Right lobe of liver (tissue), 6 donors: ENCODE results near the gene LY6G6D. TPM values are rescaled to one million over a fixed set of nuclear protein-coding genes. Genes with fewer than 3 reads are reported as not detected.

Experiments
- ATAC-seq, 4 donors: fragments of 200-7000 bp; cut with Tn5 transposase; one replicate each; pipeline ENCODE4 v1.9.1; 2020; ENCODE audit warnings: mild to moderate bottlenecking in 4 of 4, moderate library complexity in 4 of 4
- DNase-seq, 3 donors: peaks; one replicate each; pipeline ENCODE4 v3.0.0-alpha.2; 2020
- H3K27ac ChIP-seq, 3 donors: fragments of 200-600 bp; one replicate each; pipeline ENCODE4 v1.8.0; 2022
- H3K27me3 ChIP-seq, 2 donors: fragments of 200-600 bp; one replicate each; pipeline ENCODE4 v1.8.0; 2022
- H3K36me3 ChIP-seq, 4 donors: fragments of 200-600 bp; sonication (generic) in 1 of 4; one replicate each; pipeline versions ENCODE4 v1.5.1 to v1.8.0; 2017 to 2022; ENCODE audit warnings: control low read depth in 1 of 4
- H3K4me1 ChIP-seq, 4 donors: fragments of 200-600 bp; sonication (generic) in 1 of 4; one replicate each; pipeline versions ENCODE4 v1.5.1 to v1.8.0; 2017 to 2022; ENCODE audit warnings: control low read depth in 1 of 4
- H3K4me3 ChIP-seq, 3 donors: fragments of 200-600 bp; one replicate each; pipeline ENCODE4 v1.8.0; 2022
- H3K9me3 ChIP-seq, 4 donors: fragments of 200-600 bp; sonication (generic) in 1 of 4; one replicate each; pipeline versions ENCODE4 v1.5.1 to v1.8.0; 2017 to 2022; ENCODE audit warnings: control low read depth in 1 of 4
- POLR2A ChIP-seq: fragments of 450-650 bp; IDR thresholded peaks from one replicate; pipeline ENCODE4 v1.6.1; 2017; ENCODE audit warnings: antibody characterized with exemption, mild to moderate bottlenecking
- WGBS: methylation state at CpG from one replicate; pipeline ENCODE4 v1.1.6; 2018; ENCODE audit warnings: low coverage, low lambda C conversion rate; ENCODE audit not compliant: insufficient coverage; ENCODE audit errors: missing lambda C conversion rate; 5-methylcytosine and 5-hydroxymethylcytosine counted together
- intact Hi-C, 2 donors: fragments of 100-400 bp; cut with DNase I; formaldehyde crosslinking; loops; one replicate each; pipeline versions ENCODE4 v1.11.2 to v1.14.1; 2022
- total RNA-seq, 6 experiments: library from RNA; depleted of rRNA in 2 of 6; stranded (reverse); fragments of >200 nt in 2 of 6; fragmentation: NEBNext Ultra II Directional in 3 of 6; extraction: Animal tissue kit (Norgen Biotek cat#: 25700) in 3 of 6; gene quantifications; one replicate each; pipeline versions ENCODE4 v1.1.0 to v1.2.4, GENCODE V29; 2016 to 2023
- TF ChIP-seq, protein P1 (sequence below), 4 donors: fragments of 200-600 bp in 3 of 4; fragments of 450-650 bp in 1 of 4; IDR thresholded peaks; one replicate each; pipeline versions ENCODE4 v1.5.1 to v1.8.0; 2016 to 2022; ENCODE audit warnings: antibody characterized with exemption in 4 of 4, mild to moderate bottlenecking in 2 of 4
- donor health status: DM: no; HTN: yes; CAD: no.
- donor health status: DM: no; HTN: no; CAD: no.
- donor health status: DM: no; HTN: no; CAD: no.
- donor health status: DM: no; HTN: yes; CAD: no.
- donor health status: DM: no; HTN: yes; CAD: no.

The LY6G6D gene
- total RNA-seq, 6 experiments from 2014 or later = not detected

DNA sequence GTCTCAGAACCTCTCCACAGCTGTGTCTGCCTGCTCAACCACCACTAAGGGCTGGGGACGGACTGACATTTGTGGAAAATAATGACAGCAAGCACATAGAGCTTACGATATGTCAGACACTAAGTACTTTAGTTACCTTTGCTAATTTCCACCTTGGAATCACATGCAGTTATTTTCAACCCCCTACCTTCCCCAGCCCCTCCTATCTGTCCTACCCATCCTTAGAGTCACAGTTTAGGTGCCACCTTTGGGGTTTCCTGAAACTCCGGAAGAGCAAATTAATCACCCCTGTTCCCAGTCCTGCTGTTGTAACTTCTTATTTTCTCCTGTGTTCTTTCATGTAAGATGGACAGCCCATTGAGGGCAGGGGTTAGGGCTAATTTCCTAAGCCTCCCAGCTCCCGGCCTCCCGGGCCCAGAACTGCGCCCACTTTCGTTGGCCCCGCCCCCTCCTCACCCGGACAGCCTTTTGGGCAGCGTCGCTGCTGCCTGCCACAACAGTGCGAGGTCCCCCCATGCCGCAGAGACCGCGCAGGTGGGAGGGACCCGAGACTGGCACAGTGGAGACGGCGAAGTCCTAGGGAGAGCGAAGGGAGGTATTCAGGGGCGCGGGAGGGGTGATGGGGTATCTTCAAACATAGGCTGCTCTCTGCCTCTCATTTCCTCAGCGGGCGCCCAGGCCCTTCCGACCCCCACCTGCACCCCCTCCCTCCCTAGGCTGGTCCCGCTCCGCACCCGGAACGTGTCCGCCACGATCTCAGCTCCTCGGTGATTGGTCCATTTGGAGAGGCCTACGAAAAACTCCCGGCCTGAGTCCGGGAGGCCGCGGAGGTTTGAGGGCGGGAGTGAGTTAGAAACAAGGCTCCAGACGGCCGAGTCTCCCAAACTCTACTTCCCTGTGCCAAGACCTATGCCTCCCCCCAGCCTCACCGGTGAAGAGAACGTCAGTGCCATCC lies 12.8 kb downstream of the LY6G6D start:
- H3K27me3 ChIP-seq = no peaks in the 10 kb centered on the region
- peak in 2 of 3 donors; percentile 41 to 55 for DNase-seq
- 72% methylated on average over 14 of the region's 41 CpGs for WGBS
- intact Hi-C loops = no loop called here
- peaks cover 0 to 9% (median 2%) of the 10 kb centered on the region in 4 donors for H3K4me1 ChIP-seq
- peaks cover 3 to 29% (median 10%) of the 10 kb centered on the region in 4 donors for H3K36me3 ChIP-seq
- ATAC-seq = no peak
- no peaks in the 10 kb centered on the region for H3K9me3 ChIP-seq
- peak overlapping the region in 2 of 3 donors; percentile 83 to 85 for H3K27ac ChIP-seq
- peak overlapping the region in 2 of 3 donors; percentile 68 to 81 for H3K4me3 ChIP-seq
- TF ChIP-seq POLR2A = peak; percentile 15
- TF ChIP-seq, protein P1, sequence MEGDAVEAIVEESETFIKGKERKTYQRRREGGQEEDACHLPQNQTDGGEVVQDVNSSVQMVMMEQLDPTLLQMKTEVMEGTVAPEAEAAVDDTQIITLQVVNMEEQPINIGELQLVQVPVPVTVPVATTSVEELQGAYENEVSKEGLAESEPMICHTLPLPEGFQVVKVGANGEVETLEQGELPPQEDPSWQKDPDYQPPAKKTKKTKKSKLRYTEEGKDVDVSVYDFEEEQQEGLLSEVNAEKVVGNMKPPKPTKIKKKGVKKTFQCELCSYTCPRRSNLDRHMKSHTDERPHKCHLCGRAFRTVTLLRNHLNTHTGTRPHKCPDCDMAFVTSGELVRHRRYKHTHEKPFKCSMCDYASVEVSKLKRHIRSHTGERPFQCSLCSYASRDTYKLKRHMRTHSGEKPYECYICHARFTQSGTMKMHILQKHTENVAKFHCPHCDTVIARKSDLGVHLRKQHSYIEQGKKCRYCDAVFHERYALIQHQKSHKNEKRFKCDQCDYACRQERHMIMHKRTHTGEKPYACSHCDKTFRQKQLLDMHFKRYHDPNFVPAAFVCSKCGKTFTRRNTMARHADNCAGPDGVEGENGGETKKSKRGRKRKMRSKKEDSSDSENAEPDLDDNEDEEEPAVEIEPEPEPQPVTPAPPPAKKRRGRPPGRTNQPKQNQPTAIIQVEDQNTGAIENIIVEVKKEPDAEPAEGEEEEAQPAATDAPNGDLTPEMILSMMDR (IDR thresholded peaks at IDR 0.05) = no peak

DNA sequence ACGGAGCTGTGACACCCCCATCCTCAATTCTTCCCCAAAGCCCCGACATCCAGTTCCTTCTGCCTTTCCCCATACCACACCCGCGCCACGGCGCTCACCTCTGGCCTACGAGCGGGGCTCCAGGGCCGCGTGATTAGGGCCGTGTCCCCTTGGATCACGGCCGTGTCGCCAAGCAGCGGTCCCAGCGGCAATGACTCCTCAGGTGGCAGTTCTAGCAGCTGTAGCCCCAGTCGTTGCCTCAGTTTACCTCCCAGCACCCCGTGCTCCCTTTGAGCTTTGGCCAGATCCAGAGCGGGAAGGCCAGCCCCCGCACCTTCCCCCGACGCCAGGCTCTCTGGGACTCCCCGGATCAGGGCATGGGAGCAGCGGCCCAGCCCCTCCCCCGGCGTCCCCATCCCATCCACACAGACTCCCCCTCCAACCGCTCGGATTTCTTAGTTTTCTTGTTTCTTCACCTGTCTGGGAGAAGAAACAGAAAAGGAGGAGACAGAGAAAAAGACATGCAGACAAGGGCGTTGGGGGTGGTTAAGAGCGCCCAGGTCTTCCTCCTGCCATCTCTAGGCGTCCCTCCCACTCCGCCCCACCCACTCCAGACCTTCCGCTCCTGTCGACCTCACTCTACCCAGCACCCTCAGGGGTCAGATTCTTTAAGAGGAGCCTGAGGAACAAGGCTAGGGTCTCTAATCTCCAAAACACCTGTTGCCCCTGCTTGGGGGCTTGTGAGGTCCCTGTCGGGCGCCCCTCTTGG lies 13.8 kb downstream of the LY6G6D start, which contains the start of gene DDAH2:
Gene DDAH2, minus strand, starts transcription at position 533 of the 748 bp plus-strand sequence. Its CDS starts 138 bp downstream, at position 395.
- Histone ChIP-seq H3K4me1 (peaks cover 0 to 9% (median 2%) of the 10 kb centered on the region in 4 donors), H3K4me3 (peak within 1 kb of the TSS; percentile 53 to 81 (median 68)), H3K27ac (peak within 1 kb of the TSS; percentile 81 to 85 (median 83)), H3K36me3 (peaks cover 8 to 38% (median 15%) of the 10 kb centered on the region in 4 donors), H3K27me3 (no peaks in the 10 kb centered on the region), H3K9me3 (no peaks in the 10 kb centered on the region)
- intact Hi-C loops = no loop called here
- TF ChIP-seq, protein P1 (IDR thresholded peaks at IDR 0.05) = no peak
- TF ChIP-seq POLR2A = no peak
- peak in 2 of 3 donors; percentile 46 to 58 for DNase-seq
- ATAC-seq = peak; percentile 12 to 30 (median 22)
- 20% methylated on average over 29 of the region's 36 CpGs for WGBS

DNA sequence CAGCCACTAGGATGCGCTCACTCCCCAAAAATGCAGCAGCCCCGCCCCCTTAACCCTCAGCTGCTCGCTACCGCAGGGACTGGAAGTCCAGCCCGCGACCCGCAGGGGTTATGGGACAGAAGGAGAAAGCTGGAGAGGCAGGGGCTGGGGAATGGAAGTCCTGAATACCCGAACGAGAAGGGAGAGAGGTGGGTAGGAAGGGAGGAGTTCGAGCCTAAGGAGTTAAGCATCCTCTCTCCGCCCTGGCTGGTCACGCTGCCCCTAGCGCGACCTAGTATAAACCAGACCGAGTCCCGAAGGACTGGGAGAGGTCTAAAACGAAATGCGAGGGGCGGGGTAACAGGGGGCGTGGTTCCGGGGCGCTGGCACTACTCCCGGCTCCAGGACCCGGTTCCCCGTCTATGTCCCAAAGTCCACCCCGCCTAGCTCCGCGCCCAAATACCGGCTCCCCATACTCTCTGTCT lies 14.4 kb downstream of the LY6G6D start:
- intact Hi-C loops = no loop called here
- H3K36me3 ChIP-seq = peaks cover 8 to 39% (median 15%) of the 10 kb centered on the region in 4 donors
- DNase-seq (peak; percentile 91 to 95 (median 93)), ATAC-seq (peak; percentile 85 to 89 (median 88))
- H3K4me3 ChIP-seq = peak overlapping the region; percentile 53 to 81 (median 68)
- peak overlapping the region; percentile 81 to 85 (median 83) for H3K27ac ChIP-seq
- H3K9me3 ChIP-seq = no peaks in the 10 kb centered on the region
- 0% methylated on average over 4 of the region's 29 CpGs for WGBS
- TF ChIP-seq, protein P1 (IDR thresholded peaks at IDR 0.05) = peak; percentile 53 to 70 (median 64)
- peak; percentile 64 for TF ChIP-seq POLR2A
- H3K4me1 ChIP-seq = peaks cover 0 to 9% (median 2%) of the 10 kb centered on the region in 4 donors
- H3K27me3 ChIP-seq = no peaks in the 10 kb centered on the region

DNA sequence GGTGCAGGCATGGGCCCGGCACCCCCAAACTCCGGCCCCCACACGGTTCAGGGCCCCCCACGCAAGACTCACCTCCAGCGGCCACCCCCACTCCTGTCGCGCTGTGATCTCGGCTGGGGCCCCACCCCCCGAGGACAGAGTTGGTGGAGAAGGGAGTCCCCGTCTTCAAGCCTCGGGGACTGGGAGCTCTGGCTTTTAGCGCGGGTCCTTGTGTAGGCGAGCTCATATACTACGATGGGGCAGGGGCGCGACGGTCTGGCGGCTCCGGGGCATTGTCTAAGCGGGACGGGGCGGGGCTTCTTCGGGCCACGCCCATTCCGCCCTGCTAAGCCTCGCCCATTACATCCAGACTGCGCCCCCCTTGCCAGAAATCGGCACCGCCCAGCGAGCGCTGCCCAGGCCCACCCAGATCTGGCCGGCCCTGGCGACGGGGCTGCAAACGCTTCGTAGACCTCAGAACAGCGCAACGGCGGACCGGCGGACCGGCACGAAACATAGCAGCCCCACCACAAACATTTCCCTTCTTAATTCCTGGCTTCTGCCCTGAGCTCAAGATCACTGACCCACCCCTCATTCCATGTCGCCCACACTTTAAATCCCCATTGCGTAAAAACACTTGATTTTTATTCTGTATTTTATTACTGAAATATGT lies 15.0 kb downstream of the LY6G6D start:
- no peaks in the 10 kb centered on the region for H3K9me3 ChIP-seq
- DNase-seq (peak; percentile 84 to 89 (median 86)), ATAC-seq (peak; percentile 70 to 79 (median 76))
- 15% methylated on average over 14 of the region's 46 CpGs for WGBS
- H3K27me3 ChIP-seq = no peaks in the 10 kb centered on the region
- peak; percentile 43 for TF ChIP-seq POLR2A
- TF ChIP-seq, protein P1 (IDR thresholded peaks at IDR 0.05) = no peak
- peak overlapping the region; percentile 53 to 81 (median 68) for H3K4me3 ChIP-seq
- intact Hi-C loops = no loop called here
- H3K27ac ChIP-seq = peak overlapping the region; percentile 81 to 85 (median 83)
- peaks cover 0 to 10% (median 2%) of the 10 kb centered on the region in 4 donors for H3K4me1 ChIP-seq
- H3K36me3 ChIP-seq = peaks cover 8 to 39% (median 15%) of the 10 kb centered on the region in 4 donors
